Tibial artery (tissue), 4 donors: ENCODE results near the gene IVNS1ABP.

Source experiments
- DNase-seq, 2 donors: peaks; one replicate each; pipeline ENCODE4 v3.0.0-alpha.2; 2019
- H3K27ac ChIP-seq, 2 donors: fragments of 200-600 bp; sonication (generic) in 1 of 2; 1 replicate in 1 of 2; 2 replicates in 1 of 2; pipeline ENCODE4 v1.5.1; 2018 to 2019; ENCODE audit warnings: mild to moderate bottlenecking in 1 of 2
- H3K27me3 ChIP-seq, 2 donors: fragments of 200-600 bp; sonication (generic) in 1 of 2; one replicate each; pipeline versions ENCODE4 v1.5.1 to v1.6.0; 2016 to 2019
- H3K36me3 ChIP-seq, 3 donors: fragments of 200-600 bp; sonication (generic) in 2 of 3; one replicate each; pipeline ENCODE4 v1.5.1; 2016 to 2019; ENCODE audit warnings: mild to moderate bottlenecking in 2 of 3
- H3K4me1 ChIP-seq, 4 donors: fragments of 200-600 bp; sonication (generic) in 2 of 4; 1 replicate in 3 of 4; 2 replicates in 1 of 4; pipeline ENCODE4 v1.5.1; 2016 to 2019
- H3K4me3 ChIP-seq, 2 donors: fragments of 200-600 bp; sonication (generic) in 1 of 2; 1 replicate in 1 of 2; 2 replicates in 1 of 2; pipeline ENCODE4 v1.5.1; 2018 to 2019; ENCODE audit warnings: mild to moderate bottlenecking in 2 of 2
- H3K9me3 ChIP-seq, 3 donors: fragments of 200-600 bp; sonication (generic) in 1 of 3; one replicate each; pipeline ENCODE4 v1.5.1; 2016 to 2019
- CTCF ChIP-seq, 2 experiments: fragments of 200-600 bp in 1 of 2; fragments of 450-650 bp in 1 of 2; IDR thresholded peaks; one replicate each; pipeline ENCODE4 v1.5.1; 2017 to 2019; ENCODE audit warnings: antibody characterized with exemption in 2 of 2, mild to moderate bottlenecking in 1 of 2, moderate library complexity in 1 of 2
- intact Hi-C: fragments of 100-400 bp; cut with DNase I; formaldehyde crosslinking; loops from one replicate; pipeline ENCODE4 v1.15.0; 2023; ENCODE audit warnings: low total_unique reads

The IVNS1ABP gene

GRCh38 chr1:185300152-185300551 is 16.9 kb downstream of the IVNS1ABP start:
- no peaks in the 10 kb centered on the region for H3K27me3 ChIP-seq
- TF ChIP-seq CTCF (IDR thresholded peaks at IDR 0.05): no peak
- H3K27ac ChIP-seq: no peak overlapping the region
- DNase-seq: no peak
- H3K36me3 ChIP-seq: peaks cover 74 to 93% (median 91%) of the 10 kb centered on the region in 3 donors
- intact Hi-C loops: no loop called here
- H3K4me3 ChIP-seq: no peak overlapping the region
- no peaks in the 10 kb centered on the region for H3K4me1 ChIP-seq
- H3K9me3 ChIP-seq: no peaks in the 10 kb centered on the region

GRCh38 chr1:185297982-185298381 is 19.1 kb downstream of the IVNS1ABP start:
- Histone ChIP-seq H3K36me3 (peaks cover 62 to 86% (median 71%) of the 10 kb centered on the region in 3 donors), H3K4me1 (no peaks in the 10 kb centered on the region), H3K27ac (no peak overlapping the region), H3K9me3 (no peaks in the 10 kb centered on the region), H3K27me3 (no peaks in the 10 kb centered on the region), H3K4me3 (no peak overlapping the region)
- no peak for DNase-seq
- intact Hi-C loops: no loop called here
- no peak for TF ChIP-seq CTCF (IDR thresholded peaks at IDR 0.05)

GRCh38 chr1:185295091-185295490 is 22.0 kb downstream of the IVNS1ABP start:
- Histone ChIP-seq H3K4me3 (no peak overlapping the region), H3K36me3 (peaks cover 36 to 58% (median 43%) of the 10 kb centered on the region in 3 donors), H3K27ac (no peak overlapping the region), H3K9me3 (no peaks in the 10 kb centered on the region), H3K4me1 (no peaks in the 10 kb centered on the region), H3K27me3 (no peaks in the 10 kb centered on the region)
- DNase-seq: no peak
- intact Hi-C loops: no loop called here
- no peak for TF ChIP-seq CTCF (IDR thresholded peaks at IDR 0.05)

- Histone ChIP-seq H3K36me3 (peaks cover 26 to 49% (median 33%) of the 10 kb centered on the region in 3 donors), H3K27me3 (no peaks in the 10 kb centered on the region), H3K27ac (no peak overlapping the region), H3K4me1 (no peaks in the 10 kb centered on the region), H3K4me3 (no peak overlapping the region), H3K9me3 (no peaks in the 10 kb centered on the region)
- DNase-seq: no peak
- intact Hi-C loops: no loop called here
- no peak for TF ChIP-seq CTCF (IDR thresholded peaks at IDR 0.05)
These were observed 23.0 kb downstream of the IVNS1ABP start for GRCh38 chr1:185293967-185294542.

GRCh38 chr1:185292237-185292636 is 24.8 kb downstream of the IVNS1ABP start:
- Histone ChIP-seq H3K4me1 (no peaks in the 10 kb centered on the region), H3K36me3 (peaks cover 9 to 31% (median 15%) of the 10 kb centered on the region in 3 donors), H3K4me3 (no peak overlapping the region), H3K9me3 (no peaks in the 10 kb centered on the region), H3K27ac (no peak overlapping the region), H3K27me3 (no peaks in the 10 kb centered on the region)
- intact Hi-C loops: no loop called here
- TF ChIP-seq CTCF (IDR thresholded peaks at IDR 0.05): no peak
- no peak for DNase-seq

GRCh38 chr1:185291652-185292051 is 25.4 kb downstream of the IVNS1ABP start:
- intact Hi-C loops: no loop called here
- TF ChIP-seq CTCF (IDR thresholded peaks at IDR 0.05): no peak

More at GRCh38 chr1:185291652-185292051, 25.4 kb downstream of the IVNS1ABP start:
- peak in 1 of 2 donors; percentile 22 for DNase-seq
- Histone ChIP-seq H3K9me3 (no peaks in the 10 kb centered on the region), H3K27ac (no peak overlapping the region), H3K27me3 (no peaks in the 10 kb centered on the region), H3K4me1 (no peaks in the 10 kb centered on the region), H3K36me3 (peaks cover 7 to 26% (median 9%) of the 10 kb centered on the region in 3 donors), H3K4me3 (no peak overlapping the region)
